Activated B cell treated with CpG ODN at 0.5 μM for 24 hours (primary cell): ENCODE data around the gene GPR137C. TPM values are rescaled to one million over a fixed set of nuclear protein-coding genes. Genes with fewer than 3 reads are reported as not detected.

Experiments used
- ATAC-seq: fragments of 200-7000 bp; cut with Tn5 transposase; one replicate; pipeline ENCODE4 v1.10.0; 2021; ENCODE audit warnings: low read depth, mild to moderate bottlenecking, moderate library complexity
- CTCF ChIA-PET: fragments of 350-600 bp; sonication (Branson Sonifier 250); formaldehyde crosslinking; loops from one replicate; lab custom pipeline; 2021; ENCODE audit warnings: antibody characterized with exemption; lab: Charles Lee
- POLR2A ChIA-PET: fragments of 350-600 bp; sonication (Branson Sonifier 250); formaldehyde crosslinking; loops from one replicate; lab custom pipeline; 2021; ENCODE audit warnings: antibody characterized with exemption; lab: Charles Lee
- DNase-seq: peaks from one replicate; pipeline ENCODE4 v3.0.0; 2022
- H3K27ac Mint-ChIP-seq: one replicate; pipeline ENCODE4 v1.8.0; 2020; ENCODE audit warnings: mixed read lengths
- H3K27me3 Mint-ChIP-seq: one replicate; pipeline ENCODE4 v1.8.0; 2021; ENCODE audit warnings: mixed read lengths
- H3K36me3 Mint-ChIP-seq: one replicate; pipeline ENCODE4 v1.8.0; 2021; ENCODE audit warnings: low read depth, mixed read lengths
- H3K4me1 Mint-ChIP-seq: one replicate; pipeline ENCODE4 v1.8.0; 2021; ENCODE audit warnings: mixed read lengths
- H3K4me3 Mint-ChIP-seq: one replicate; pipeline ENCODE4 v1.8.0; 2020; ENCODE audit warnings: mild to moderate bottlenecking, mixed read lengths
- H3K9me3 Mint-ChIP-seq: one replicate; pipeline ENCODE4 v1.8.0; 2020; ENCODE audit warnings: mixed read lengths
- intact Hi-C: fragments of 100-400 bp; cut with micrococcal nuclease; formaldehyde crosslinking; loops from one replicate; pipeline ENCODE4 v1.15.1; 2024
- total RNA-seq: library from RNA; stranded (reverse); gene quantifications from 2 replicates; pipeline ENCODE4 v1.2.3, GENCODE V29; 2022
- TF ChIP-seq, protein P1 (sequence below): fragments of 200-600 bp; IDR thresholded peaks from one replicate; pipeline ENCODE4 v1.8.0; 2022; ENCODE audit warnings: antibody characterized with exemption, mild to moderate bottlenecking

GPR137C gene
- total RNA-seq, 1 donor from 2014 or later, result 0.16 TPM

- no peak overlapping the region for H3K4me3 Mint-ChIP-seq
- ChIA-PET CTCF (no interaction called here), POLR2A (no interaction called here)
- ATAC-seq, result no peak
- TF ChIP-seq, protein P1, sequence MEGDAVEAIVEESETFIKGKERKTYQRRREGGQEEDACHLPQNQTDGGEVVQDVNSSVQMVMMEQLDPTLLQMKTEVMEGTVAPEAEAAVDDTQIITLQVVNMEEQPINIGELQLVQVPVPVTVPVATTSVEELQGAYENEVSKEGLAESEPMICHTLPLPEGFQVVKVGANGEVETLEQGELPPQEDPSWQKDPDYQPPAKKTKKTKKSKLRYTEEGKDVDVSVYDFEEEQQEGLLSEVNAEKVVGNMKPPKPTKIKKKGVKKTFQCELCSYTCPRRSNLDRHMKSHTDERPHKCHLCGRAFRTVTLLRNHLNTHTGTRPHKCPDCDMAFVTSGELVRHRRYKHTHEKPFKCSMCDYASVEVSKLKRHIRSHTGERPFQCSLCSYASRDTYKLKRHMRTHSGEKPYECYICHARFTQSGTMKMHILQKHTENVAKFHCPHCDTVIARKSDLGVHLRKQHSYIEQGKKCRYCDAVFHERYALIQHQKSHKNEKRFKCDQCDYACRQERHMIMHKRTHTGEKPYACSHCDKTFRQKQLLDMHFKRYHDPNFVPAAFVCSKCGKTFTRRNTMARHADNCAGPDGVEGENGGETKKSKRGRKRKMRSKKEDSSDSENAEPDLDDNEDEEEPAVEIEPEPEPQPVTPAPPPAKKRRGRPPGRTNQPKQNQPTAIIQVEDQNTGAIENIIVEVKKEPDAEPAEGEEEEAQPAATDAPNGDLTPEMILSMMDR, result no peak
- peaks cover 3% of the 10 kb centered on the region for H3K4me1 Mint-ChIP-seq
- H3K9me3 Mint-ChIP-seq, result peaks cover 13% of the 10 kb centered on the region
- no peak for DNase-seq
- intact Hi-C loops, result no loop called here
- no peaks in the 10 kb centered on the region for H3K36me3 Mint-ChIP-seq
- no peaks in the 10 kb centered on the region for H3K27me3 Mint-ChIP-seq
- H3K27ac Mint-ChIP-seq, result no peak overlapping the region
Measured at GRCh38 chr14:52602131-52602530, 49.5 kb downstream of the GPR137C start.

GRCh38 chr14:52607061-52607460 is 54.4 kb downstream of the GPR137C start:
- TF ChIP-seq, protein P1, result no peak
- ATAC-seq (no peak), DNase-seq (no peak)
- ChIA-PET POLR2A (no interaction called here), CTCF (no interaction called here)
- Mint-ChIP-seq H3K27ac (no peak overlapping the region), H3K27me3 (no peaks in the 10 kb centered on the region), H3K4me1 (peaks cover 3% of the 10 kb centered on the region), H3K9me3 (peaks cover 13% of the 10 kb centered on the region), H3K36me3 (no peaks in the 10 kb centered on the region), H3K4me3 (no peak overlapping the region)
- intact Hi-C loops, result no loop called here

DNA sequence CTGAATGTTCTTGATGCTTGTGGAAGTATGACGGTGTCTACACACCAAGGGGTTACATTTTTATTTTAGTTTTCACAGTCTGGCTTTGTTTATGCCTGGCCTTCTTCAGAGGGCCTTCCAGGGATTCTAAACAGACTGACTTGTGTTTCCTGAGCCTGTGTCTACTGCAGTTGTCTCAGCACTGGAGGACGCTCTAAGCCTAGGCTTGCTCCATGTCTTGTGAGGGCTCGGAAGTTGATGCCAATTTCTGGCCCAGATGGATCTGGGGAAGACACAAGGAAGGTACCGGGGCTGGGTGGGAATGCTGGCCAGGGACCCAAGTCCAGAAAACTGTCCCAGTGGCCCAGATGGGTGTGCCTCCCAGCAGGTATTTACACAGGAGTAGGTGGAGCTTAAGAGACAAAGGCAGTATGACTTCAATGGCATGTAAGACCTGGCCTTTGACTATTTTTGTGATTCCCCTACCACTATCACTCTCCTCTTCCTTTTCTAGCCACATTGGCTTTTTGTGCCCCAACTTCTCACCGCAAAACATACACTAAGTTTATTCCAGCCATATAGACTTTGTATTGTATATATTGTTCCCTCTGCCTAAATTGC is 56.9 kb downstream of the GPR137C start:
- no peaks in the 10 kb centered on the region for H3K4me1 Mint-ChIP-seq
- POLR2A ChIA-PET, result no interaction called here
- CTCF ChIA-PET, result no interaction called here
- H3K27ac Mint-ChIP-seq, result no peak overlapping the region
- TF ChIP-seq, protein P1, result no peak
- ATAC-seq, result no peak
- no peaks in the 10 kb centered on the region for H3K27me3 Mint-ChIP-seq
- H3K36me3 Mint-ChIP-seq, result no peaks in the 10 kb centered on the region
- no peak for DNase-seq
- intact Hi-C loops, result no loop called here
- peaks cover 8% of the 10 kb centered on the region for H3K9me3 Mint-ChIP-seq
- no peak overlapping the region for H3K4me3 Mint-ChIP-seq

DNA sequence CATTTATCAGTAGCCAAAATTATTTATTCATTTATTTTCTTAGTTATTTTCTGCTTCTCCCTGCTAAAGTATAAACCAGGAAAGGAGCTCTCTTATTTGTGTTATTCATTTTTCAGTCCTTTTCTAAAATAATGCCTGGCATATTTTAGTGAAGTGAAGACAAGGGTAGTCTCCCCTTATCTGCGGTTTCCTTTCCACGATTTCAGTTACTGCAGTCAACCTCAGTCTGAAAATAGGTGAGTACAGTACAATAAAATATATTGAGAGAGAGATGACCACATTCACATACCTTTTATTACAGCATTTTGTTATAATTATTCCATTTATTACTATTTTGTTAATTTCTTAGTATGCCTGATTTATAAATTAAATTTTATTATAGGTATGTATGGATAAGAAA is 57.6 kb downstream of the GPR137C start:
- CTCF ChIA-PET, result no interaction called here
- intact Hi-C loops, result no loop called here
- no peak for ATAC-seq
- DNase-seq, result no peak
- Mint-ChIP-seq H3K4me1 (no peaks in the 10 kb centered on the region), H3K36me3 (no peaks in the 10 kb centered on the region), H3K27ac (no peak overlapping the region), H3K27me3 (no peaks in the 10 kb centered on the region), H3K4me3 (no peak overlapping the region), H3K9me3 (peaks cover 4% of the 10 kb centered on the region)
- POLR2A ChIA-PET, result no interaction called here
- TF ChIP-seq, protein P1, result no peak

DNA sequence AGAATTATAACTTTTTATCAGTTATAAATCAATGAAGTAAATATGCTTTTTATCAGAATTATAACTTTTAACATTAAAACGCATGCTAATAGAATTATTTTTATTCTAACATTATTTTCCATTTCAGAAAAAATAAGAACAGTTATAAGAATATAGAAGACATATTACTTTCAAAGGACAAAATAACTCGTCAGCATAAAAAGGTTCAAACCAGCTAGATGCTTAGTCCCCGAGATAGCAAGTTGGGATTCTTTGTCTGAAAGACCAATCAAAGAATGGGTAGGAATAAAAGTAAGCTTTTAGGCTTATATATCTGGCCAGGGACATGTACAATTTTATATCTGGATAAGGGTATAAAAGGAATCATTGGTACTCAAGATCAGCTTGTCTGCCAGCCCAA is 66.0 kb downstream of the GPR137C start:
- Mint-ChIP-seq H3K4me3 (no peak overlapping the region), H3K36me3 (no peaks in the 10 kb centered on the region), H3K4me1 (no peaks in the 10 kb centered on the region), H3K9me3 (no peaks in the 10 kb centered on the region), H3K27ac (no peak overlapping the region), H3K27me3 (peaks cover 2% of the 10 kb centered on the region)
- ChIA-PET CTCF (no interaction called here), POLR2A (no interaction called here)
- TF ChIP-seq, protein P1, result no peak
- intact Hi-C loops, result no loop called here
- no peak for DNase-seq
- no peak for ATAC-seq
